Measurements from ENCODE around the gene TBC1D2B. TPM values are rescaled to one million over a fixed set of nuclear protein-coding genes. Genes with fewer than 3 reads are reported as not detected.
A peak's percentile ranks its signal among the peaks of the same experiment; 100 is the strongest.

Gene TBC1D2B
- total RNA-seq, 1 donor from 2014 or later: 13.7 TPM

DNA sequence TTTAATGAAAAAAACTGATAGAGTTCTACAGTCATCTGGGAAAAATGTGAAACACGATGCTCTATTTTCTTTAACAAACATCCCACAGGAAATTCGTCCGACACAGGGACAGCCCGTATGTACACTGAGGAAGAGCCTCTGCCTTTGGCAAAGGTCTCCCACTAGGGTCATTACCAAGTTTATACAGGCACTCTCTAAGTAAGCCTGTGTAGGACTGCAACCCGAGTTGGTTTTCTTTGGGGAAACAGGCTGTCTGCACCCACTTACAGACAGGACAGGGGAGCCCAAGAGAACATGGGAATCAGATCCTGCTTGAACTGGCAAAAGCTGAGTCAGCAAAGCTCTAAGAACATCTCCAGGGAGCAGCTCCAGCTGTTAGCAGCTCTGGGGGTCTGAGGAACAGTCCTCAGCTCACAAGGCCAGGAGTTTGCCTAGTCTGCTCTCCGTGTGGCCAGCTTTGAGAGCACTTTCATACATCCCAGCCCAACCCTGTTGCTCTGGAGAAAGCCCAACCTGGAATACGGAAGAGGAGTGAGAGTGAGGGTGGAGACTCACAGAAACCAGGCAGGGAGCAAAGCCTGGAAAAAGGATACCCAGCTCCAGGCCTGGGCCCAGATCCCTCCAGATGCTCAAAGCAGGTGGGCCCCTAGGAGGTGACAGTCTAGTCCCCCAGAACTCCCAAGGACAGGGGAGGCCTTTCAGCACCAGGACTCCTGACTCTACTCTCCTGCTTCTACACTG lies 1.9 kb downstream of the TBC1D2B start:
- Histone ChIP-seq H3K36me3 (ENCODE audit: control insufficient read depth, insufficient read depth, low read length) (no peaks in the 10 kb centered on the region), H3K4me3 (ENCODE audit: low read depth, low read length) (peak overlapping the region; percentile 74), H3K27me3 (ENCODE audit: control insufficient read depth, insufficient read depth, low read length) (no peaks in the 10 kb centered on the region)
- no peak for FAIRE-seq
- peak; percentile 73 for DNase-seq (ENCODE audit: low read depth)
- TF ChIP-seq, protein P1, sequence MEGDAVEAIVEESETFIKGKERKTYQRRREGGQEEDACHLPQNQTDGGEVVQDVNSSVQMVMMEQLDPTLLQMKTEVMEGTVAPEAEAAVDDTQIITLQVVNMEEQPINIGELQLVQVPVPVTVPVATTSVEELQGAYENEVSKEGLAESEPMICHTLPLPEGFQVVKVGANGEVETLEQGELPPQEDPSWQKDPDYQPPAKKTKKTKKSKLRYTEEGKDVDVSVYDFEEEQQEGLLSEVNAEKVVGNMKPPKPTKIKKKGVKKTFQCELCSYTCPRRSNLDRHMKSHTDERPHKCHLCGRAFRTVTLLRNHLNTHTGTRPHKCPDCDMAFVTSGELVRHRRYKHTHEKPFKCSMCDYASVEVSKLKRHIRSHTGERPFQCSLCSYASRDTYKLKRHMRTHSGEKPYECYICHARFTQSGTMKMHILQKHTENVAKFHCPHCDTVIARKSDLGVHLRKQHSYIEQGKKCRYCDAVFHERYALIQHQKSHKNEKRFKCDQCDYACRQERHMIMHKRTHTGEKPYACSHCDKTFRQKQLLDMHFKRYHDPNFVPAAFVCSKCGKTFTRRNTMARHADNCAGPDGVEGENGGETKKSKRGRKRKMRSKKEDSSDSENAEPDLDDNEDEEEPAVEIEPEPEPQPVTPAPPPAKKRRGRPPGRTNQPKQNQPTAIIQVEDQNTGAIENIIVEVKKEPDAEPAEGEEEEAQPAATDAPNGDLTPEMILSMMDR (IDR thresholded peaks at IDR 0.05; ENCODE audit: insufficient read depth, low read length, severe bottlenecking): no peak

DNA sequence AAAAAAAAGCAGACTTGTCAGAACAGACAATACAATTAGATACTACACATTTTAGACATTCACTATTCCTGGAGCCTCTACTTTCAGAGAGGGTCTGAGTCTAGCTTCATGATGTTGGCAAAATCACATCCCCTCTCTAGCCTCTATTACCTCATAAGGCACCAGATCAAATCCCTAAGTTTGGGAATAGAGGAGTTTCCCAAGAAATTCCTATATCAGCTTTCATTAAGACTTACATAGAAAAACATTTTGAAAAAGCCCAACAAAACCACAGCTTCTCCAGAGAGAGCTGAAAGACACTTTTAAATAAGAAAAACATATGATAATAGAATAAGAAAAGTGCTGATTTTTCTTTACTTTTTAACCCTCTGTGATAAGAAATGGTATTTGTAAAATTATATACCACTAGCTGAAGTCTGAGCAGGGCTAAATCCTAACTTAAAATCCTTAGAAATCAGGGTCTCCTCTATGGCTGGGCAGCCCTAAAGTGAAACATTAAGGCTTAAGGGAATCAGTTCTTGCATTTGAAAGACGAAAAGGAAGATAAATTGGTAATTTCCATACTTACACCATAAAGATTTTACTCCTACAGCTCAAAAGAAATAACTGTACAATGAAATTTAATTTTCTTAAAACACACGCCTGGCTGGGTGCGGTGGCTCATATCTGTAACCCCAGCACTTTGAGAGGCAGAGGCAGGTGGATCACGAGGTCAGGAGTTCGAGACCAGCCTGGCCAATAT lies 4.3 kb downstream of the TBC1D2B start:
- DNase-seq (ENCODE audit: low read depth) (no peak), FAIRE-seq (no peak)
- H3K36me3 ChIP-seq (ENCODE audit: control insufficient read depth, insufficient read depth, low read length): no peaks in the 10 kb centered on the region
- H3K27me3 ChIP-seq (ENCODE audit: control insufficient read depth, insufficient read depth, low read length): no peaks in the 10 kb centered on the region
- no peak overlapping the region for H3K4me3 ChIP-seq (ENCODE audit: low read depth, low read length)
- TF ChIP-seq, protein P1 (IDR thresholded peaks at IDR 0.05; ENCODE audit: insufficient read depth, low read length, severe bottlenecking): no peak

- TF ChIP-seq, protein P1 (IDR thresholded peaks at IDR 0.05; ENCODE audit: insufficient read depth, low read length, severe bottlenecking): no peak
- H3K36me3 ChIP-seq (ENCODE audit: control insufficient read depth, insufficient read depth, low read length): no peaks in the 10 kb centered on the region
- no peak overlapping the region for H3K4me3 ChIP-seq (ENCODE audit: low read depth, low read length)
- DNase-seq (ENCODE audit: low read depth) (peak; percentile 21), FAIRE-seq (no peak)
- no peaks in the 10 kb centered on the region for H3K27me3 ChIP-seq (ENCODE audit: control insufficient read depth, insufficient read depth, low read length)
These were observed 5.2 kb downstream of the TBC1D2B start for GRCh38 chr15:78072080-78072892.

GRCh38 chr15:78071383-78071782 lies 6.1 kb downstream of the TBC1D2B start:
- Histone ChIP-seq H3K4me3 (ENCODE audit: low read depth, low read length) (no peak overlapping the region), H3K27me3 (ENCODE audit: control insufficient read depth, insufficient read depth, low read length) (no peaks in the 10 kb centered on the region), H3K36me3 (ENCODE audit: control insufficient read depth, insufficient read depth, low read length) (no peaks in the 10 kb centered on the region)
- TF ChIP-seq, protein P1 (IDR thresholded peaks at IDR 0.05; ENCODE audit: insufficient read depth, low read length, severe bottlenecking): no peak
- DNase-seq (ENCODE audit: low read depth) (no peak), FAIRE-seq (no peak)

DNA sequence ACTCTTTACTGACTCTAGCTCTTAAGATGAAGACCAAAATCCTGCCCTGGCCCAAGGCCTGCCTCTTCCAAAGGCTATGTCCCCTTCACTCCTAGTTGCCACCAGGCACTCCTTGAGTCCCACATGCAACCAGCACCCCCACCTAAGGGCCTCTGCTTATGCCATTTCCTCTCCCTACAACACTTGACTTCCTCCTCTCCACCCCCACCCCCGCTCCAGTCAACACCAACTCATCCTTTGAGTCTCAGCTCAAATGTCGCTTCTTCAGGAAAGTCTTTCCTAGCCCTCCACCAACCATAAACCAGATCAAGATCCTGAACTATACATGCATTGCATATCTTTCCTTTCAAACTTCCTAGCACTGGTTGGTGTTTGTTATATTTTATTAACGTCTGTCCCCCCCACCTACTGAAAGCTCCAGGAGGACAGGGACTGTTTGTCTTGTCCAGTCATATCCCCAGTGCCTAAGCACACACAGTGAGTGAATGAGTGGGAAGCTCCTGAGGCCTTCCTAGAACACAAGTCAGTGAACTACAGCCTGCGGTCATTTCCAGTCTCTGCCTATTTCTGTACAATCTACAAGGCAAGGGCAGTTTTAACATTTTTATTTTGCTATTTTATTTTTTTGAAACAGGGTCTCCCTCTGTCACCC lies 7.3 kb downstream of the TBC1D2B start:
- TF ChIP-seq, protein P1 (IDR thresholded peaks at IDR 0.05; ENCODE audit: insufficient read depth, low read length, severe bottlenecking): no peak
- Histone ChIP-seq H3K36me3 (ENCODE audit: control insufficient read depth, insufficient read depth, low read length) (no peaks in the 10 kb centered on the region), H3K27me3 (ENCODE audit: control insufficient read depth, insufficient read depth, low read length) (no peaks in the 10 kb centered on the region), H3K4me3 (ENCODE audit: low read depth, low read length) (no peak overlapping the region)
- DNase-seq (ENCODE audit: low read depth): no peak
- FAIRE-seq: no peak

Data from bronchial epithelial cell (primary cell).